Hepatocyte (in vitro differentiated cells): ENCODE data around the gene WDR88.

ENCODE experiments used
- CTCF ChIP-seq: fragments of 200-600 bp; sonication (generic); IDR thresholded peaks from 2 replicates; pipeline ENCODE4 v1.5.1; 2016; ENCODE audit warnings: antibody characterized with exemption, mild to moderate bottlenecking; ENCODE audit not compliant: poor library complexity
- EZH2 ChIP-seq: fragments of 200-600 bp; sonication (generic); IDR thresholded peaks from 2 replicates; pipeline ENCODE4 v1.6.1; 2016; ENCODE audit warnings: antibody characterized with exemption, mild to moderate bottlenecking, borderline replicate concordance
- EZH2phosphoT487 ChIP-seq: fragments of 200-600 bp; sonication (generic); IDR thresholded peaks from one replicate; pipeline ENCODE4 v1.6.1; 2018; ENCODE audit warnings: antibody characterized with exemption, mild to moderate bottlenecking, low read depth, moderate library complexity; ENCODE audit not compliant: unreplicated experiment, severe bottlenecking

- TF ChIP-seq CTCF = no peak
- TF ChIP-seq EZH2 = no peak
- TF ChIP-seq EZH2phosphoT487 = no peak
These were observed 57.5 kb downstream of the WDR88 start for GRCh38 chr19:33189453-33189852.
